Neural cell (in vitro differentiated cells): ENCODE results near the gene OR1C1.

ENCODE experiments used
- CTCF ChIP-seq: fragments of 450-650 bp; IDR thresholded peaks from 2 replicates; pipeline ENCODE4 v1.5.1; 2014; ENCODE audit warnings: antibody characterized with exemption, mild to moderate bottlenecking, moderate library complexity; ENCODE audit not compliant: poor library complexity, severe bottlenecking
- EP300 ChIP-seq: fragments of 450-650 bp; conservative IDR thresholded peaks from 2 replicates; pipeline ENCODE4 v1.6.1; 2014; ENCODE audit warnings: antibody characterized with exemption, mild to moderate bottlenecking, moderate library complexity; ENCODE audit not compliant: poor library complexity, severe bottlenecking
- EZH2 ChIP-seq: fragments of 200-600, 300-800 bp; shearing (Covaris generic), sonication (generic); IDR thresholded peaks from 2 replicates; pipeline ENCODE4 v1.6.1; 2014; ENCODE audit warnings: antibody characterized with exemption, low read length, borderline replicate concordance, mild to moderate bottlenecking; ENCODE audit not compliant: insufficient read depth, poor library complexity, severe bottlenecking
- POLR2AphosphoS5 ChIP-seq: IDR thresholded peaks from 2 replicates; pipeline ENCODE4 v1.6.1; 2012
- REST ChIP-seq: IDR thresholded peaks from 2 replicates; pipeline ENCODE4 v1.6.1; 2012; ENCODE audit warnings: borderline replicate concordance
- TAF1 ChIP-seq: IDR thresholded peaks from 2 replicates; pipeline ENCODE4 v1.6.1; 2012; ENCODE audit warnings: low read depth

GRCh38 chr1:247746391-247746935 is 13.9 kb downstream of the OR1C1 start:
- TF ChIP-seq CTCF: no peak
- TF ChIP-seq EZH2: no peak
- no peak for TF ChIP-seq REST
- no peak for TF ChIP-seq POLR2AphosphoS5
- TF ChIP-seq TAF1: no peak
- no peak for TF ChIP-seq EP300
